ENCODE measurements around the gene FBXW9.
"Not testable (repeated sequence)": the region's sequence is repeated elsewhere in the genome, so short reads cannot be mapped to it uniquely, and the experiment has no call there.

FBXW9 gene

DNA sequence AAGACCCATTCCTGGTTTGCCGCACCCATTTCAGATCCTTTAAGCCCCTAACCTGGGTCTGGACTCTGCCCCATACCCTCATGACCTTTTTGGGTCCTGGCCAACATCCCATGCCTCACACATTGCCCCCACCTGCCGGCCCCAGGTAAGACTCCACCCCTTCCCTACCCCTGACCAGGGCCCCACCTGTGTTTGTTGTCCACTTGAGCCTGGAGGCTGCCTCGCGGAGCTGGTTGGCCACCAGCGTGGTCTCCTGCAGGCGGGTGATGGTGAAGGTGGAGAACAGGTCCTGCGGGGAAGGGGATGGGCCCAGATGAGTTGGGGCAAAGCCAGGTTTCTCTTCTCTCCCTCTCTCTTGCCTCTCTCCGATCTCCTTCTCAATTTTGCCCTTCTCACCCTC, 49.4 kb downstream of the FBXW9 start:
- Histone ChIP-seq H3K27ac (ENCODE audit: low read length) (no peak overlapping the region), H3K9me3 (ENCODE audit: control insufficient read depth in 1 of 2, low read length in 2 of 2) (no peaks in the 10 kb centered on the region), H3K36me3 (ENCODE audit: control insufficient read depth in 1 of 2, insufficient read depth in 2 of 2, low read length in 2 of 2) (peaks cover 0 to under 1% of the 10 kb centered on the region in 2 donors), H3K4me1 (ENCODE audit: control insufficient read depth in 1 of 2, insufficient read depth in 2 of 2, low read length in 2 of 2) (peaks cover 0 to 13% of the 10 kb centered on the region in 2 donors), H3K27me3 (ENCODE audit: low read depth, low read length) (no peaks in the 10 kb centered on the region), H3K4me3 (ENCODE audit: low read depth in 1 of 2, low read length in 2 of 2) (peak overlapping the region in 1 of 2 donors; percentile 51)

DNA sequence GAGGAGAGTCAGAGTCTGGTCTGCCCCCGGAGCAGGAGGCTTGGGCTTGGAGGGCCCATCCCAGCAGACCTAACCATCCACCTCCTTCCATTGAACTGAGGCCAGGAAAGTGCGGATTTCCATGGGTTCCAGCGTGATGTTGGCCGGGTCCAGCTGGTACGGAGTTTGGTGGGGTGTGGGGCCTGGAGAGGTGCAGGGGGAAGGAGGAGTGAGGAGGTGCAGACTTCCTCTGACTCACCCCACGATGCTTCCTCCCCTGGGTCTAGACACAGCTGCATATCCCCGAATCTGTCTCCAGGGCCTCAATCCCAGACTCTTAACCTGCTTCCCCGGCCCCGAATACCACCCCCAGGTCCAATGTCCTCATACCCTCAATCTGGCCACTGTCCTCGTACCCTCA, 49.9 kb downstream of the FBXW9 start:
- Histone ChIP-seq H3K9me3 (ENCODE audit: control insufficient read depth in 1 of 2, low read length in 2 of 2) (no peaks in the 10 kb centered on the region), H3K27ac (ENCODE audit: low read length) (no peak overlapping the region), H3K36me3 (ENCODE audit: control insufficient read depth in 1 of 2, insufficient read depth in 2 of 2, low read length in 2 of 2) (no peaks in the 10 kb centered on the region), H3K4me3 (ENCODE audit: low read depth in 1 of 2, low read length in 2 of 2) (no peak overlapping the region), H3K27me3 (ENCODE audit: low read depth, low read length) (no peaks in the 10 kb centered on the region), H3K4me1 (ENCODE audit: control insufficient read depth in 1 of 2, insufficient read depth in 2 of 2, low read length in 2 of 2) (peaks cover 0 to 13% of the 10 kb centered on the region in 2 donors)

DNA sequence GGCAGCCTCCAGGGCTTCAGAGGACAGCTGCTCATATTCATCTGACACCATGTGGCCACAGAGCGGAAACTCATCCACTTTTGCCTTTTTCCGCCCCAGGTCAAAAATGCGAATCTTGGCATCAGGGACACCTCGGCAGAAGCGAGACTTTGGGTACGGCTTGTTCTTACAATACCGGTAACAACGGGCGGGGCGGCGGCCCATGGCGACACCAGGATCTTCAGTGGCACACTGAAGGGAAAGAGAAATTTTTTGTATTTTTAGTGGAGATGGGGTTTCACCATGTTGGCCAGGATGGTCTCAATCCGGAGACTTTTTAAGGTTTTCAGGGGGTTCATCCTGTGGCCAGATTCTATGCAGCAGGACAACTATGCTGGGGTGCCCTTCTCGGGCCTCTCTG, 52.7 kb downstream of the FBXW9 start:
- not testable (repeated sequence) for H3K27me3 ChIP-seq (ENCODE audit: low read depth, low read length); H3K36me3 ChIP-seq (ENCODE audit: control insufficient read depth in 1 of 2, insufficient read depth in 2 of 2, low read length in 2 of 2); H3K4me3 ChIP-seq (ENCODE audit: low read depth in 1 of 2, low read length in 2 of 2); H3K27ac ChIP-seq (ENCODE audit: low read length); H3K9me3 ChIP-seq (ENCODE audit: control insufficient read depth in 1 of 2, low read length in 2 of 2)
- peaks cover 0 to 19% of the 10 kb centered on the region in 2 donors for H3K4me1 ChIP-seq (ENCODE audit: control insufficient read depth in 1 of 2, insufficient read depth in 2 of 2, low read length in 2 of 2)

DNA sequence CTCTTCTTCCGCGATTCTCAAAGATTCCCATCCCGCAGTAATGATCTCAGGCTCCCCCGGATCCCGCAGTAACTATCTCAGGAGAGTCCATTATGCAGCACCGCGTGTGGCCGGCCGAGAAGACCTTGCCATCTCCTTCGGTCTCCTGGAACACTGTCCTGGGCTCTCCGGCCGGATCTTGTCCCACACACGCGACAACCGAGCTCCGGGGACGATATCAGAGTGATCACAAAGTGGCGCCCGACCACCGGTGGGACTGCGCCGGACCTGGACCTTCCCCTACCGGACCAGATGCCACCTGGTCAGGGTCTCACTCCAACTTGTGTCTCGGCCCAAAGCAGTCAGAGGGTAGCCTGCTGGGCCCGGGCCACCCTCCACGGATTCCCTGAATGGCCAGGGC, 53.9 kb downstream of the FBXW9 start:
- H3K36me3 ChIP-seq (ENCODE audit: control insufficient read depth in 1 of 2, insufficient read depth in 2 of 2, low read length in 2 of 2), result no peaks in the 10 kb centered on the region
- no peaks in the 10 kb centered on the region for H3K27me3 ChIP-seq (ENCODE audit: low read depth, low read length)
- H3K27ac ChIP-seq (ENCODE audit: low read length), result no peak overlapping the region
- peaks cover 0 to 8% of the 10 kb centered on the region in 2 donors for H3K4me1 ChIP-seq (ENCODE audit: control insufficient read depth in 1 of 2, insufficient read depth in 2 of 2, low read length in 2 of 2)
- H3K9me3 ChIP-seq (ENCODE audit: control insufficient read depth in 1 of 2, low read length in 2 of 2), result no peaks in the 10 kb centered on the region
- no peak overlapping the region for H3K4me3 ChIP-seq (ENCODE audit: low read depth in 1 of 2, low read length in 2 of 2)

DNA sequence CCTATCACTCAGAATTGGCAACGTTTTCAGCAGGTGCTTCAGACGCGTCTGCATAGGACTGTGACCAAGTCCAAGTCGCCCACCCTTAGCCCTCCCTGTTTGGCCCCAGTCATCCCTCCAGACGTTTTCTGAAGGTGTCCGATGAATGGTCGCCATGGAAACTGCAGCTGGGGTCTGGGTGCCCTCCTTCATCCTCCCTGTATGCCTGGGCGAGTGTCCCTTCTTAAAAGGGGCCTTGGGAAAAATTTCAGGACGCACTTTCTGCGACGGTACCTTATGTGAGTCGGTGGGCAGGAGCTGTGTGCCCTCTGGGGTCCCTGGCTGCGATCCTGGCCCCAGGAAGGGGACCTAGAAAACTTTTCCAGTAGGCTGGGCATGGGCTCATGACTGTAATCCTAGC, 55.0 kb downstream of the FBXW9 start:
- Histone ChIP-seq H3K27me3 (ENCODE audit: low read depth, low read length) (no peaks in the 10 kb centered on the region), H3K9me3 (ENCODE audit: control insufficient read depth in 1 of 2, low read length in 2 of 2) (no peaks in the 10 kb centered on the region), H3K4me1 (ENCODE audit: control insufficient read depth in 1 of 2, insufficient read depth in 2 of 2, low read length in 2 of 2) (peaks cover 0 to 6% of the 10 kb centered on the region in 2 donors), H3K4me3 (ENCODE audit: low read depth in 1 of 2, low read length in 2 of 2) (no peak overlapping the region), H3K36me3 (ENCODE audit: control insufficient read depth in 1 of 2, insufficient read depth in 2 of 2, low read length in 2 of 2) (no peaks in the 10 kb centered on the region), H3K27ac (ENCODE audit: low read length) (no peak overlapping the region)

DNA sequence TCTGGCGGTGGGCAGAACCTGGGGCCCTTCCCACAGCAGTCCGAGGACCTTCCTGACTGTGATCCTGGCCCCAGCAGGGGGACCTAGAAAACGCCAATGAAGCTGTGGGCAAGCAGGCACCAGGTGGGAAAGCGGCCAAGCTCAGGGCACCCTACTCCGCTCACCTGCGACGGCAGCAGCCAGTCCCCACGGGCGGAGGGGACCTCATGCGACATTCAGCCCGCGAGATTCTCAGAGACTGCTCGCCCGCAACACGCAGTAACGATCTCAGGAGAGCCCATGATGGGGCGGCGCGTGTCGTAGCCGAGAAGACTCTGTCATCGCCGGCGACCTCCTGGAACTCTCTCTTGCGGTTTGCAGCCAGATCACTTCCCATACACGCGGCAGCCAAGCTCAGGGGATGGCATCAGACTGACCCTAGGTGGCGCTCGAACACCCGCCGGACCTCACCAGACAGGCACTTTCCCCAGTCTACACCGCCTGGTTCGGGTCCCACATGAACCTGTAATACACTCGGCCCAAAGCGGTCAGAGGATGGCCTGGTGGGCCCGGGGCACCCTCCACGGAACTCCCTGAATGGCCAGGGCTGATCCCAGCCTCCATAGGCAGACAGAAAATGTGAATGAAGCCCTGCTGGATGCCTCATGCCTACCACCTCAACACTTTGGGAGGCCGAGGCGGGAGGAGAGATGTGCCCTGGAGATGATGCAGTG, 56.4 kb downstream of the FBXW9 start:
- Histone ChIP-seq H3K4me1 (ENCODE audit: control insufficient read depth in 1 of 2, insufficient read depth in 2 of 2, low read length in 2 of 2) (peaks cover 0 to 6% of the 10 kb centered on the region in 2 donors), H3K9me3 (ENCODE audit: control insufficient read depth in 1 of 2, low read length in 2 of 2) (no peaks in the 10 kb centered on the region), H3K4me3 (ENCODE audit: low read depth in 1 of 2, low read length in 2 of 2) (peak overlapping the region; percentile 30 to 53), H3K36me3 (ENCODE audit: control insufficient read depth in 1 of 2, insufficient read depth in 2 of 2, low read length in 2 of 2) (no peaks in the 10 kb centered on the region), H3K27me3 (ENCODE audit: low read depth, low read length) (no peaks in the 10 kb centered on the region), H3K27ac (ENCODE audit: low read length) (no peak overlapping the region)
